ENCODE measurements around the gene DKKL1. TPM values are rescaled to one million over a fixed set of nuclear protein-coding genes. Genes with fewer than 3 reads are reported as not detected.
A peak's percentile ranks its signal among the peaks of the same experiment; 100 is the strongest.

Gene DKKL1
- total and polyA plus RNA-seq, 10 donors = 0.57 to 1.1 (median 0.68) TPM; not detected in 6

DNA sequence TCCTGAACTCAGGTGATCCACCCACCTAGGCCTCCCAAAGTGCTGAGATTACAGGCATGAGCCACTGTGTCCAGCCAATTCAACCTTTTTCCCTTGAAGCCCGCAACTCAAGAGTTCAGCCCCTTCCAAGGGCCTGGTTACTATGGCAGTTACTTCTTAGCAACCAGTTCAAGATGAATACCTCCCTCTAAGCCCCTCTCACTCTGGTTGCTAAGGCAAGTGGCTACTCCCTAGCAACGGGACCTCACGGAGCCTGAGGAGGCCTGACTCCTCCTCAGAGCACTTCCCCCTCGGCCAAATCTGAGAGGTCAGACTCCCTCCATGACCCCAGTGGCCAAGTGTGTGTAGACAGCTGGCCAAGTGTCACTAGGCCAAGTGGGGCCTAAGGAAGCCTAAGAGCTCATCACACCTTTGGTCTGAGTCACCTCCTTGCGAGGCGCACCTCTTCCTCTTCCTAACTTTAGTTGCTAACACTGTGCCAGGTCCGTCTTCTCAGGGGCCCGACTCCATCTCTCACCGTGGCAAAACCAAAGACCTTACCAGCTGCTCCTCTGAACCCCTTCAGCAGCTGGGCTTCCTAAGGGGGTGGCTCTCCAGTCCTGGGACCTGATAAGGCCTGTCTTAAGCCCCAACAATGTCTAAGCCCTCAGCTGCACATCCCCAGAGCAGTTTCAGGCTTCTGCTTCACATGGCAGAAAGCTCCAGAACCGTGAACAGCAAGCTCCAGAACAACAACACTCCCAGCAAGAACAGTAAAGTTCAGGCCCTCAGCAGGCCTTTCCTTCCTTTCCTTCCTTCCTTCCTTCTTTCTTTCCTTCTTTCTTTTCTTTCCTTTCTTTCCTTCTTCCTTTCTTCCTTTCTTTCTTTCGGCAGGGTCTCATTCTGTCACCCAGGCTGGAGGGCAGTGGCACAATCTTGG, 18.9 kb upstream of the DKKL1 start:
- intact Hi-C loops (cut with DNase I; ENCODE audit: low total_unique reads) = no loop called here
- Histone ChIP-seq H3K4me1 (peaks cover 7 to 45% (median 19%) of the 10 kb centered on the region in 6 donors), H3K27ac (peak overlapping the region in 2 of 8 donors; percentile 15 to 31), H3K4me3 (no peak overlapping the region), H3K9me3 (no peaks in the 10 kb centered on the region), H3K27me3 (replicated peaks in 1 of 7) (no peaks in the 10 kb centered on the region), H3K36me3 (peaks cover 0 to 99% (median 36%) of the 10 kb centered on the region in 6 donors)
- peak; percentile 55 for DNase-seq
- WGBS, 5 donors = 75 to 87% (median 80%) methylated on average over 11 of the region's 11 CpGs
- TF ChIP-seq POLR2AphosphoS5 (IDR thresholded peaks at IDR 0.05) (peak in 1 of 3 donors; percentile 48), POLR2A (IDR thresholded peaks at IDR 0.05) (no peak)
- TF ChIP-seq, protein P1, sequence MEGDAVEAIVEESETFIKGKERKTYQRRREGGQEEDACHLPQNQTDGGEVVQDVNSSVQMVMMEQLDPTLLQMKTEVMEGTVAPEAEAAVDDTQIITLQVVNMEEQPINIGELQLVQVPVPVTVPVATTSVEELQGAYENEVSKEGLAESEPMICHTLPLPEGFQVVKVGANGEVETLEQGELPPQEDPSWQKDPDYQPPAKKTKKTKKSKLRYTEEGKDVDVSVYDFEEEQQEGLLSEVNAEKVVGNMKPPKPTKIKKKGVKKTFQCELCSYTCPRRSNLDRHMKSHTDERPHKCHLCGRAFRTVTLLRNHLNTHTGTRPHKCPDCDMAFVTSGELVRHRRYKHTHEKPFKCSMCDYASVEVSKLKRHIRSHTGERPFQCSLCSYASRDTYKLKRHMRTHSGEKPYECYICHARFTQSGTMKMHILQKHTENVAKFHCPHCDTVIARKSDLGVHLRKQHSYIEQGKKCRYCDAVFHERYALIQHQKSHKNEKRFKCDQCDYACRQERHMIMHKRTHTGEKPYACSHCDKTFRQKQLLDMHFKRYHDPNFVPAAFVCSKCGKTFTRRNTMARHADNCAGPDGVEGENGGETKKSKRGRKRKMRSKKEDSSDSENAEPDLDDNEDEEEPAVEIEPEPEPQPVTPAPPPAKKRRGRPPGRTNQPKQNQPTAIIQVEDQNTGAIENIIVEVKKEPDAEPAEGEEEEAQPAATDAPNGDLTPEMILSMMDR (IDR thresholded peaks at IDR 0.05 in 8 of 11, conservative IDR thresholded peaks at IDR 0.05 in 3 of 11) = no peak

DNA sequence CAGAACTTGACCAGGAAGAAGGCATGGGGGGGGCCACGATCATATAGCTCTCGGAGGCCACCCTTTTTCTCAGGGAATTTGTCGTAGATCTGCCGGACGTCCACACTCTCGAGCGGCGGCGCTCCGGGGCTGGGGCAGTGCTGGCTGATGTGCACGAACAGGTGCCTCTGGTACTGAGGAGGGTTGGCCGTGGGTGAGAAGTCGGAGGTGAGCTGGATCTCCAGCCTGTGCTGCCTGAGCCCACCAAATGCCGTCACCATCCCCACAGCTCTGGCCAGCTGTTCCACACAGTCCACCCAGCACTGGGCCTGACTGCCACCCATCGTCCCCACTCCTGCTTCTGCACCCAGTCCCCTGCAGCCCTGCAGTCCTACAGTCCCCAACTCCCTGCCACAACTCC, 16.5 kb upstream of the DKKL1 start:
- Histone ChIP-seq H3K4me3 (no peak overlapping the region), H3K4me1 (peaks cover 0 to 23% (median 0%) of the 10 kb centered on the region in 6 donors), H3K36me3 (peaks cover 0 to 99% (median 32%) of the 10 kb centered on the region in 6 donors), H3K9me3 (no peaks in the 10 kb centered on the region), H3K27me3 (replicated peaks in 1 of 7) (no peaks in the 10 kb centered on the region), H3K27ac (no peak overlapping the region)
- intact Hi-C loops (cut with DNase I; ENCODE audit: low total_unique reads) = no loop called here
- peak; percentile 71 for DNase-seq
- WGBS, 5 donors = 92 to 98% (median 96%) methylated on average over 13 to 15 of the region's 15 CpGs
- TF ChIP-seq, protein P1 (IDR thresholded peaks at IDR 0.05 in 8 of 11, conservative IDR thresholded peaks at IDR 0.05 in 3 of 11) = no peak
- TF ChIP-seq POLR2AphosphoS5 (IDR thresholded peaks at IDR 0.05) (peak in 2 of 3 donors; percentile 20 to 35), POLR2A (IDR thresholded peaks at IDR 0.05) (no peak)

DNA sequence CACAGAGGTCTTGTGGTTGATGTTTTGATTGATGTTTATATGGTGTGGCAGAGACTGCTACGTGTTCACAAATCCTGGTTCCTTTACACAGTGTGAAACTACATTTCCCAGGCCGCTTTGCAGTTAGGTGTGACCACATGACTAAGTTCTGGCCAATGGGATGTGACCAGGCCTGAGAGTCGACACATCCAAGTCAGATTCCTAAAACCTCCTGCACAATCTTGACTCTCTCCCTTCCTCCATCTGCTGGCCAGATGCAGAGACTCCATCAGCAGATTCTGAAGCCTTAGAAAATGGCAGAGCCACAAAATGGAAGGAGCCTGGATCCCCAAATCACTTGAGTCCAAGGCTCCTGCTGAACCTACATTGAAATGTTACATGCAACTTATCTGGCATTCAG, 15.8 kb upstream of the DKKL1 start:
- H3K27ac ChIP-seq = no peak overlapping the region
- intact Hi-C loops (cut with DNase I; ENCODE audit: low total_unique reads) = no loop called here
- WGBS, 5 donors = 66 to 87% (median 70%) methylated on average over 3 of the region's 3 CpGs
- TF ChIP-seq POLR2AphosphoS5 (IDR thresholded peaks at IDR 0.05) (no peak), POLR2A (IDR thresholded peaks at IDR 0.05) (no peak)
- TF ChIP-seq, protein P1 (IDR thresholded peaks at IDR 0.05 in 8 of 11, conservative IDR thresholded peaks at IDR 0.05 in 3 of 11) = no peak
- no peak overlapping the region for H3K4me3 ChIP-seq
- peak; percentile 60 for DNase-seq
- H3K9me3 ChIP-seq = no peaks in the 10 kb centered on the region
- peaks cover 0 to 96% (median 30%) of the 10 kb centered on the region in 6 donors for H3K36me3 ChIP-seq
- H3K27me3 ChIP-seq (replicated peaks in 1 of 7) = no peaks in the 10 kb centered on the region
- H3K4me1 ChIP-seq = peaks cover 0 to 22% (median 0%) of the 10 kb centered on the region in 6 donors

All from spleen (tissue), 11 donors.